ENCODE measurements around the gene FRAS1. TPM values are rescaled to one million over a fixed set of nuclear protein-coding genes. Genes with fewer than 3 reads are reported as not detected.
A peak's percentile ranks its signal among the peaks of the same experiment; 100 is the strongest.

FRAS1 gene
- total RNA-seq, 4 donors from 2014 or later, result 3.4 to 11.7 (median 4.2) TPM

- no peak for ATAC-seq
- H3K4me3 ChIP-seq, result no peak overlapping the region
- TF ChIP-seq EP300 (IDR thresholded peaks at IDR 0.05), result no peak
- TF ChIP-seq POLR2AphosphoS5 (IDR thresholded peaks at IDR 0.05), result no peak
- no peak for TF ChIP-seq CTCF (IDR thresholded peaks at IDR 0.05)
- no peaks in the 10 kb centered on the region for H3K9me3 ChIP-seq
- H3K4me1 ChIP-seq, result peaks cover 0 to 7% (median 2%) of the 10 kb centered on the region in 3 donors
- H3K27me3 ChIP-seq, result no peaks in the 10 kb centered on the region
- no peak overlapping the region for H3K27ac ChIP-seq
- 71 to 94% methylated on average over 1 to 3 of the region's 3 CpGs for WGBS, 2 donors (ENCODE audit: low coverage in 1 of 2)
- no peaks in the 10 kb centered on the region for H3K36me3 ChIP-seq
These were observed 461.4 kb downstream of the FRAS1 start for GRCh38 chr4:78518561-78518960.

- no peak overlapping the region for H3K4me3 ChIP-seq
- H3K27me3 ChIP-seq, result no peaks in the 10 kb centered on the region
- WGBS, 2 donors (ENCODE audit: low coverage in 1 of 2), result 74 to 100% methylated on average over 2 to 3 of the region's 3 CpGs
- no peaks in the 10 kb centered on the region for H3K9me3 ChIP-seq
- H3K4me1 ChIP-seq, result peaks cover 0 to 7% (median 2%) of the 10 kb centered on the region in 3 donors
- TF ChIP-seq POLR2AphosphoS5 (IDR thresholded peaks at IDR 0.05) (no peak), CTCF (IDR thresholded peaks at IDR 0.05) (no peak), POLR2A (IDR thresholded peaks at IDR 0.05) (no peak), EP300 (IDR thresholded peaks at IDR 0.05) (no peak)
- no peak overlapping the region for H3K27ac ChIP-seq
- H3K36me3 ChIP-seq, result no peaks in the 10 kb centered on the region
- ATAC-seq, result no peak
These were observed 462.8 kb downstream of the FRAS1 start for GRCh38 chr4:78519962-78520361.

GRCh38 chr4:78520808-78521226 lies 463.7 kb downstream of the FRAS1 start:
- Histone ChIP-seq H3K27me3 (no peaks in the 10 kb centered on the region), H3K4me1 (peaks cover 0 to 7% (median 2%) of the 10 kb centered on the region in 3 donors), H3K36me3 (no peaks in the 10 kb centered on the region), H3K4me3 (no peak overlapping the region), H3K27ac (peak overlapping the region in 2 of 4 donors; percentile 28 to 29), H3K9me3 (no peaks in the 10 kb centered on the region)
- WGBS, 2 donors (ENCODE audit: low coverage in 1 of 2), result 5 to 24% methylated on average over 3 of the region's 3 CpGs
- TF ChIP-seq POLR2A (IDR thresholded peaks at IDR 0.05) (no peak), EP300 (IDR thresholded peaks at IDR 0.05) (no peak), CTCF (IDR thresholded peaks at IDR 0.05) (no peak)
- no peak for ATAC-seq

GRCh38 chr4:78524009-78524408 lies 466.9 kb downstream of the FRAS1 start:
- no peak overlapping the region for H3K27ac ChIP-seq
- ATAC-seq, result no peak
- no peak for TF ChIP-seq CTCF (IDR thresholded peaks at IDR 0.05)
- TF ChIP-seq POLR2AphosphoS5 (IDR thresholded peaks at IDR 0.05), result no peak
- TF ChIP-seq POLR2A (IDR thresholded peaks at IDR 0.05), result no peak
- no peak for TF ChIP-seq EP300 (IDR thresholded peaks at IDR 0.05)
- WGBS, 2 donors (ENCODE audit: low coverage in 1 of 2), result 33 to 78% methylated on average over 1 of the region's 1 CpG
- H3K9me3 ChIP-seq, result no peaks in the 10 kb centered on the region
- no peaks in the 10 kb centered on the region for H3K27me3 ChIP-seq
- peaks cover 0 to 7% (median 2%) of the 10 kb centered on the region in 3 donors for H3K4me1 ChIP-seq
- H3K36me3 ChIP-seq, result no peaks in the 10 kb centered on the region
- H3K4me3 ChIP-seq, result no peak overlapping the region

GRCh38 chr4:78525559-78525958 lies 468.4 kb downstream of the FRAS1 start:
- no peak for ATAC-seq
- Histone ChIP-seq H3K9me3 (no peaks in the 10 kb centered on the region), H3K4me1 (peaks cover 0 to 6% (median 2%) of the 10 kb centered on the region in 3 donors), H3K27ac (no peak overlapping the region), H3K4me3 (no peak overlapping the region), H3K36me3 (no peaks in the 10 kb centered on the region), H3K27me3 (no peaks in the 10 kb centered on the region)
- TF ChIP-seq POLR2A (IDR thresholded peaks at IDR 0.05) (no peak), CTCF (IDR thresholded peaks at IDR 0.05) (no peak)
- WGBS, 2 donors (ENCODE audit: low coverage in 1 of 2), result 92 to 100% methylated on average over 1 to 2 of the region's 3 CpGs
